Activated CD4-positive, alpha-beta T cell treated with anti-CD3 and anti-CD28 coated beads for 1 hour (primary cell): ENCODE measurements around the gene TTLL8.

Experiments used
- DNase-seq: peaks from one replicate; pipeline ENCODE4 v3.0.0-alpha.2; 2020

Gene TTLL8

DNA sequence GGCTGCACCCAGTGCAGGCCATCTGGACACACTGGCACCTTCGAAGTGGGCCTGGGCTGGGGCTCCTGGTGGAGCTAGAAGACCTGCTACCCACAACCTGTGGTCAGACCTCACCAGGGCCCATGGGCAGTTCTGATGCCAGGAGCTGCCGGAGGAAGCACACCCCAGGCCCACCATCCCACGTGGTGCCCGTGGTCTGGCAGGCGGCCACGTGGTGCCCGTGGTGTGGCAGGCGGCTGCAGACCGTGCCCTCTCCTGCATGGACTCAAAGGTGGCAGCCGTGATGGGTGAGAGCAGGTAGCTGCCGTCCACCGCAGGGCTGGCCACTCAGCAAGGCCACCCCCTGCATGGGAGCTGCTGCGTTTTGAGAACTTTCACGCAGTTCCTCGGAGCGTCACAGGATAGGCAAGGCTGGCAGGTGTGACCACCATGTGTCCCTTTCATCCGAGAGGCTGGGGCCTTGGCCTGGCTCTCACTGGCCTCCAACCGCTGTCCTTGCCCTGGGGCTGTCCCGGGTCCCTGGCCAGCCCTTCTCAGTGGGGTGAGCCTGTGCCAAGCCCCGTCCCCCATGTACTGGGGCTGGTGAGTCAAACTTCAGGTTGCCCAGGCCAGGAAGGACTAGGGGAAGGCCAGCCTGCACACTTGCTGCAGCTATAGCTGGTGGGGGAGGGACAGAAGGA lies 41.6 kb downstream of the TTLL8 start:
- DNase-seq, result no peak

DNA sequence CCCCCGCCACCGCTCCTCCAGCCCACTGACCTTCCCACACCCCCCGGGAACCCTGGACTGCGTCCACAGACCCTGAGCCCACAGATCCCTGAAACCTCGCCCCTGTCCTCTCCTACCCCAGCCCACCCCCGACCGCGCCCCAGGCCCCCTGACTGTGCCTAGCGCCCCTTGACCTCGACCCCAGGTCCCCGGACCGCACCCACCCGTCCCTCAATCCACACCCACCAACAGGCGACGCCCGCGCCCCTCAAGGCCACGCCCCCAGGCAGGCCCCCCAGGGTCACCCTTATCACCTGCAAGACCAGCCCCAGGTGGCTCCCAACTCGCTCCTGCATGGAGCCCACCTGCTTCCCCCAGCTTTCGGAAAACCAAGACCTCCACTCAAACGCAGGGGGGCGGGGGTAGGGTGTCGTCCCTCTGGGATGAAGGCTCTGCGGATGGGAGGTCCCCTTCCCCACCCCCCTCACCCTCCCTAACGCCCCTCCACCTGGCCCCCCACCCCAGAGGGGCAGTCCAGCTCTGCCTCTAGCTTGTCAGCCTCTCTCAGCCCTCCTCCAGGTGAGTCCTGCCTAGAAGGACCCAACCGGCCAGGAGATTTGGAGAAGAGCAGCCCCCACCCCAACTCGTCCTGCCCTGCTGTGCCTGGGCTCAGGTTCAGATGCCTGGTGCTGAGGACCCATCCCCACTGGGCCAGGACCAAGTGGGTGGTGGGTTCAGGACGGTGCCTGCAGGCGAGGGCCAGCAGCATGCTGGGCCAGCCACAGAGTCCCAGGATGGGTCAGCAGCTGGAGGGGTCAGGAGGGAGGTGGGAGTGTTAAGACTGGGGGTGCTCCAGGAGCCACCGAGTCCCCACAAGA lies 42.4 kb downstream of the TTLL8 start:
- no peak for DNase-seq

DNA sequence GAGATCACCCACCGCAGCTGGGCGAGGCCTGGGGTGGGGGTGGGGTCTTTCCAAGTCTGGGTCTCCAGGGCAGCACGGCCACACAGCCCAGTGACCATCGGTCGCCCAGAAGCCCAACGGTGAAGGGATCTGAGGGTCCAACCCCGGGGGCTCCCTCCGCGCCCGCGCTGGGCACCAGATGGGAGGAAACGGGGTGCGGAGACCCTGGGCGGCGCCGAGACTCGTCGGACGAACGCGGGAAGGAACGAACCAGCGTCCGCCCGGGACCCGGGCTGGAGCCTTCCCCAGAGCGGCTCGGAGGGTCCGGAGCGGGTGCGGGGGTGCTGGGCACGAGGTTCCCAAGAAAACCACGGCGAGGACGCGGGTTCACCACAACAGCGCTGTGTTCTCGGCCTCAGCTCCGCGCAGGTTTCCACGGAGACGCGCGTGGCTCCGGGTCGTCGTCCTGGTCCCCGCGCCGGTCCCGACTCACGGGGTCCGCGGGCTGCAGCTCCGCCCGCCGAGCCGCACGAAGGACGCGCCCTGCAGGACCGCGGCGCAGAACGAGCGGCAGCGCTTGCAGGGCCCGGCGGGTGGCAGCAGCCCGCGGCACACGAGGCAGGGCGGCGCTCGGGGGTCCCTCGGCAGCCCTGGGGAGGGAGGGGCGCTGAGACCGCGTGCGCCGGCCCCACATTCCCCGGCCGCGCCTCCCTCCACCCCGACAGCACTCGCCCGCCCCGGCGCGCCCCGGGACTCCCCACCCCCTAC lies 43.3 kb downstream of the TTLL8 start:
- no peak for DNase-seq

DNA sequence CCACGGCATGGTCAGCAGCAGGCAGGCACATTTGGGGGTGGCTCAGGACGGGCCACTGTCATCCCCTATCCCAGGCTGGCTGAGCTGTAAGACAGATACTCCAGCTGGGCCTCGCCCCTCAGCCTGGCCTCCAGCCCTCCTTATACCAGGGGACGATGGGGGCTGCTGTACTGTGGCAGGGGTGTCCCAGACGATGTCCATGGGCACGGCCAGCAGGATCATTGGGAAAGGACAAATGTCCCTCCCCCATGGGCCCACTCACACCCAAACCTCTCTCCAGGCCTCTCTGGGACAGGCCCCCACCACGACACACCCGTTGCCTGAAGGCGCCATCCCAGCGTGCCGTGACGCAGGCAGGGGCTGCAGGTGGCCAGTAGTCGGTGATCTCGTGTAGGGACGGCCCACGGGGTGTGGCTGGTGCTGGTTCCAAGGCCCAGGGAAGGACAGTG lies 44.0 kb downstream of the TTLL8 start:
- no peak for DNase-seq

DNA sequence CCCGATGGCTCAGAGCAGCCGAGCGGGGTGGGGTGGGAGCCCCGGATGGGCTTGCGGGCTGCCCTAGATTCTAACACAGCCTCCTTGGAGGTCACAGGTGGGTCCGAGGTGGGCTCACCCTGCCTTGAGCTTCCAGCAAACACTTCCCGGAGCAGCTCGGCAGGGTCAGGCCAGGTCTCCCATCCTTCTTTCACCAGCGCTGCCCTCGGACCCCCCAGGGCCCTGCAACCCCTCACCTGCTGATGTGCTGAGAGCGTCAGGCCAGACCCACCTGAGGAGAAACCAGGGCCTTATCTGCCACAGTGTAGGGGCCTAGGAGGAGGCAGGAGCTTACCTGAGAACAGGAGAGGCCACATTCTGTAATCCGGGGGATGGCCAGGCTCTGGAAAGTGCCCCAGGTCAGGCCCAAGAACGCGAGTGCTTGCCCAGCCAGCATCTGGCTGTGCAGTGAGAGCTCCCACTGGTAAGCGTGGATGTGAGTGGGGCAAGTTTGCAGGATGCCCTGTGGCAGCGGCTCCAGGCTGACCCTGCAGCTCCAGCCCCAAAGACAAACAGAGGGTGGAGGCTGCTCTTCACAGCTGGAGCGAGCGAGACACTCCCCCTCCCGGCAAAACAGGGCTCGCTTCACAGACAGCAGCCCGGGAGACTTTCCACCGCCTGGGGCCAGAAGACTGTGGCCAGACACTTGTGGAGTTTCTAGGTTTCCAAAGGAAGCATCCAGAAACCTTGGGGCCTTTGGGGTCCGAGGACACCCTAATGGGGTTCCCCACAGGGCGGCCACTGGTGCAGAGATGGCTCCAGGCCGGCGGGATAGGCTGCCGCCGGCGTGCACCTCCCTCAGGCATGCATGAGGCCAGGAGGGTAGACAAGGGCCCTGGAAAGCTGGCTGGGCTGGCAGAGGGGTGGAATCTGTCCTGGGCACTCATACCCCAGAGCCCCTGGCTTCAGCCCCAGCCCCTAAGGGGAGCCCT lies 45.6 kb downstream of the TTLL8 start, which contains the start of gene IL17REL:
Gene IL17REL (minus strand): TSS at position 555 of the 971 bp plus-strand sequence. CDS start 119 bp downstream, at position 436.
- no peak for DNase-seq

DNA sequence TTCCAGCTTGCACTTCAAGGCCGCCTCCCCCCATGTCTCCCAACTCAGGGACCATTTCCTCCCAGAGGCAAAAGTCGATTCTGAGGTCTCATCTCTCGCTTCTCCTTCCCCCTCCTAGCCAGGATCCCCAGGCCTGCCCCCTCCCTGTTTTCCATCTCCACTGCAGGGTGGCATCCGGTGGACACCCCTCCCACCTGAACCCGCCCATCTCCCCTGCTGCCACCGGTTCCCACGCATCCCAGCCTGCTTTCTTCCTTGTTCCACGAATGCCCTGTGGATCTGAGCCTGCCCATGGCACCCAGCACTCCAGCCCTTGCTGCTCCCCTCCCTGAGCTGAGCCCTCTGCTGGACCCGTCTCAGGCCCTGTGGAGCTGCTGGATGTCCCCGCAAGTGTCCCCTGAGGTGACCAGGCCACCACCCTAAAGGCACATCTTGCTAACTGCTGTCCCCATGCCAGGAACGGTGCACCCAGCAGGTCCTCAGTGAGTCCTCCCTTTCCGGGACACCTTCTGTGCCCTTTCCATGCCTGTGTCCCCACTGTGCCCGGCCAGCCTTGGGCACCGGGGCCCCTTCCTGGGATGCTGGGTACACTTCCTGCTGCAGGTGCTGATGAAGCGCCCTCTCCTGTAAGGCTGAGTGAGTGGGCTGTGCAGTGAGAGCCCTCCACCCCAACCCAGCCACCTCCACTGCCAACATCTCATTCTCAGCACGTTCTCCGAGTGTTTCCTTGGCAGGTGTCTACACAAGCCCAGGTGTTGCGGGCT lies 46.5 kb downstream of the TTLL8 start:
- no peak for DNase-seq

DNA sequence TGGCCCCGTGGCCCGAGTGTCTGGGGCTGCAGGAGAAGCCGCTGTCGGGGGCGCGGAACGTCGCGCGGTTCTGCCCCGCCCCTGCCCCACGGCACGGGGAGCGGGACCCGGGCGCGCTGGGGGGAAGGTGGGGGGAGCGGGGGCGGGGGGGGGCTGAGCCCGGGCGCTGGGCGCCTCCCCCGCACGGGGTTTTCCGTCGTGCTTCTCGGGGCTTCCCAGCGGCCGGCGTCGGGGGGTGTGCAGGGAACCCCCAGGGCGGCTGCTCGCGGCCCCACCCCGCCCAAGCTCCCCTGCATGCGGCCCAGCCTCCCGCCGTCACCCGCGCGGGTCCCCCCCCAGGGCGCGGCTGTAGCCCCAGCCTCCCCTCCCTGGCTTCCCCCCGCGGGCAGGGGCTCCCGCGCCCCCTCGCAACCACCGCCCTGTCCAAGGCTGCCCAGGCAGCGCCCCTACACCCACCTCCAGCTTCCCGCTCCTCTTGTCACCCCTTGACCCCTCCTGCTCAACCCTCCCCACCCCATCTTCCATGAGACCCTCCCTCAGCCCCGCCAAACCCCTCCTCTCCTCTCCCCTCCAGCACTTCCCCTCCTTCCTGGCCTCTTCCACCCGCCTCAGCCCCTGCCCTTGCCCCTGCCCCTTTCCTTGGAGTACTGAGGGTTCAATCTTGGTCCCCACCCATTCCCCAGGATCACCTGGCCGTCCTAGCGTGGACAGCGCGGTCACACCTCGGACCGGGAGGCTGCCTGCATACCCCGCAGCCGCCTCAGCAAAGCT lies 47.2 kb downstream of the TTLL8 start:
- peak; percentile 52 for DNase-seq

DNA sequence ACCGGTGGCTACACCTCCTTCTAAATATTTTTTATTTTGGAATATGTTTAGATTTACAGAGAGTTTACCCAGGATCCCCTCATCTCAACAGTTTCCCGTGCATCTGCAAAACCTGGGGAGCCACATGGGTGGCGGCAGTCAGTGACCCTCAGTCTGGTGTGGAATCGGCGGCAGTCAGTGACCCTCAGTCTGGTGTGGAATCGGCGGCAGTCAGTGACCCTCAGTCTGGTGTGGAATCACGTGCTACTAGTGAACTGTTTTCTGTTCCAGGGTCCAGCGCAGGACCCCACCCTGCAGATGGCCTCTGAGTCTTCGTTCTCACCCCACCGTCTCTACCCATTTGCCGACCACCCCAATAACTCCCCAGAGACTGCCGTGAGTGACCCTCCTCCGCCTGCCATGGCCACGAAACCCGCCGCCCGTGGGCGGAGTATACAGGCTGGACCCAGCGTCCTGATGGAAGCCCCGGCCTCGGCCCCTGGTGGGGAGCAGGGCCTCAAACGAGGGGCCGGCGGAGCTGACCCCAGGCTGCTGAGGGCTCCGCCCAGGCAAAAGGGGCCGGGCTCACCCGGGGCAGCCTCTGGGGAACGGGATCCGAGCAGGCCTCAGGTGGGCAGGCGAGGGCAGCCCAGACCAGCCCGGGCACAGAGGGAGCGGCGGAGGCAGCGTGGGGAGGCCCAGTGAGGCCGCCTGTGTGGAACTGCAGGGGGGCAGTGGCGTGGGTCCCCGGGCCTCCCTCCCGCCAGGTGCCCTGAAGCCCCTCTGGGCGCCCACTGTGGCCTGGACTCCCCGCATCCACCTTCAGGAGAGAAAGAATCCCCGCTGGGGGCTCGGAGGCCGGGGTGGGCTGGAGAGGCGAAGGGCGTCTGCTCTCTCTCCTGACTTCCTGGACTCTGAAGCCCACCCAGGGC lies 48.1 kb downstream of the TTLL8 start:
- DNase-seq, result no peak

DNA sequence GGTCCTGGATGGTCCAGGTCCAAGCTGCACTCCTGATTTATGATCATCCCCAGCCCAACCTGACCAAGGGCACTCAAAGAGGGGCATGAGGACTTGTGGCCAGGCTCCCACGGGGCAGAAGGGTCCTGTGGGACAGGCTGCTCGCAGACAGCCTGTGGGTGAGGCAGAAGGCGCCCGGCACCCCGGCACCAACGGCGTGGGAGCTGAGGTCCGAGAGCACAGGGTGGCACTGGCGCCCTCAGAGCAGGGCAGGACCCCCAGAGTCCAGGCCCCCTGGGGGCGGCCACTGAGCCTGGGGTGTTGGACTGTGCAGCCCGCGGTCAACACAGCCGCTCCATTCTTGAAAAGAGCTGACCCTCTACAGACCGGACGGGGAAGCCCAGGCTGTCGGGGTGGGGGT lies 48.8 kb downstream of the TTLL8 start:
- no peak for DNase-seq

DNA sequence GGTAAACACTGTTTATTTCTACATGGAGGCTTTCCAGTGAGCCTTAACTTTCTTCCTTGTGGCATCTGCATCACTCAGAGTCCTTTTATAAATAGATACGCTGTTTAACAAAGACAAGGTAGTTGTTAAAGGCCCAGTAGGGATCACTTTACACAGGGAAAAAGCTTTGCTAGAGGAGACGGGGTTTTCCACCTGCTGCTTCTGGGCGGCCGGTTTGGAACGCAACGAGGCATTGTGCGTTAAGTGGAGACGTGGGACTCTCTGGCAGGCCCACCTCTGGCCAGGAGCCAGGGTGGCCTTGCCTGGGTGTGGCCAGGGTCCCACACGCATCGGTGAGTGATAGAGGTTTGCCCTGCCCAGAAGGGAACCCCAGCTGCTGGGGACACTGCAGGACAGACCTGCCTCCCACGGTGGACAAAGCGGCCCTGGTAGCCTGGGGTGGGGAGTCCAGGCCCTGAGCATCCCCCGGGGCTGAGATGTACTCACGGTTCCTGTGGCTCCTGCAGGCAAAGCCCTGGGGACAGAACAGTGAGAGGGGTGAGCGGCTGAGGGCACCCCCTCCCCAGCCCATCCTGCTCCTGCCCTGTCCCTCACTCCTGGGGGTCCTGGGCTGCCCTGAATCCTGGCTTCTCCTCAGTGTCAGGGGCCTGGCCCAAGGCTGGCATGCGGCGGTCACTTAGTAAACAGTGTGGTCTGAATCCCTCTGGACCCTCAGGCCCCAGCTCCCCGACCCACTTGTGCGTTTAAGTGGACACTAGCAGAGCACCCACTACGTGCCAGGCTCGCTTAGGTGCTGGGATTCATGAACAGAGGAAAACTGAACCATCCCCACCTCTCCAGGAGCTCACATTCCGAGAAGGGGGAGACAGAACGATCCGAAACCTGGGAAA lies 49.7 kb downstream of the TTLL8 start:
- no peak for DNase-seq

DNA sequence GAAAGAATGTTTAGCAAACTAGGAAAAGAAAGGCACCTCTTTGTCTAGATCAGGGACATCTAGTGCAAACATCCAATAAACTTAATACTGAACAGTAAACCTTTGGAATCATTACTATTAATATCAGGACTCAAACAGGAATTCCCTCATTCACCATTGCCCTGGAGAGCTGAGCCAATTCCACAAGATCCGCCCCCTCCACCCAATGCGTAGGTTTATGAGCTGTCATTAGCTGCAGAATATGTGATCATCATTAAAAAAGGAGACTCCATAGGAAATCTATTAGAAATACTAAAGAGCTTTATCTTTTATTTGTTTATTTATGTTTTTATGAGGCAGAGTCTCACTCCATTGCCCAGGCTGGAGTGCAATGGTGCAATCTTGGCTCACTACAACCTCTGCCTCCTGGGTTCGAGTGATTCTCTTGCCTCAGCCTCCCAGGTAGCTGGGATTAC lies 51.0 kb downstream of the TTLL8 start:
- DNase-seq, result no peak

DNA sequence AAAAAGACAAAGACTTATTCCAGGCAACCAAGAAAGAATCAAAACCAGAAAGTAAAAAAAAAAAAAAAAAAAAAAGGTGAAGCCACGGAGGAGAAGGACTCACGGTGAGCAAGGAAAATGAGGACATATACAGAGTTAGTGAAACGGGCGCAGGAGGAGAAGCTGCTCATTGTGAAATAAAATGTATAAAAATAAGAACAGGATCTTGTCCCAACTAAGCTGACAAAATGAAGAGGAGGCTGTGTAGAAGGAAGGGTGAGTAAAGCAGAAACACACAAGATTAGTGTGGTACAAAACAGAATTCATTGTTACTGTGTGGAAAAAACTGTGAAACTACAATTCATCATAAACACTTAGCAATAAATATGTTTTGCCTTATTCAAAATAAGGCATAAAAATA lies 53.2 kb downstream of the TTLL8 start:
- no peak for DNase-seq

DNA sequence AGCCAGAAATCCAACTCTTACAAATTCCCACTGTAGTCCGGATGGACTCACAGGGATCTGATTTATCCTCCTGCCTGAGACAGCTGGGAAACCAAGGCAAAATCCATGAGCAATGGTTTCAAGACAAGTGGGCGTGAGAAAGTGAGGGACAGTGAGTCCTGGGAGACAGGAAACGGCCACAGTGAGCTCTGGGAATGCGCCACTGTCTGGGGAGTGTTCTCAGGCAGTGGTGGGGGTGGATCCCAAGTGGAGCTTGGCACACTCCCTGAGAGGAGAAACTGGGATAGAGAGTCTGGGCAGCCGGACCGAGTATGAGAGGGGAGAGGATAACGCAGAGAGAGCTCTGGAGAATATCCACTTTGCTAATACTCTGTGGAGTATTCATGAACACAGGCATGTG lies 55.3 kb downstream of the TTLL8 start:
- no peak for DNase-seq

DNA sequence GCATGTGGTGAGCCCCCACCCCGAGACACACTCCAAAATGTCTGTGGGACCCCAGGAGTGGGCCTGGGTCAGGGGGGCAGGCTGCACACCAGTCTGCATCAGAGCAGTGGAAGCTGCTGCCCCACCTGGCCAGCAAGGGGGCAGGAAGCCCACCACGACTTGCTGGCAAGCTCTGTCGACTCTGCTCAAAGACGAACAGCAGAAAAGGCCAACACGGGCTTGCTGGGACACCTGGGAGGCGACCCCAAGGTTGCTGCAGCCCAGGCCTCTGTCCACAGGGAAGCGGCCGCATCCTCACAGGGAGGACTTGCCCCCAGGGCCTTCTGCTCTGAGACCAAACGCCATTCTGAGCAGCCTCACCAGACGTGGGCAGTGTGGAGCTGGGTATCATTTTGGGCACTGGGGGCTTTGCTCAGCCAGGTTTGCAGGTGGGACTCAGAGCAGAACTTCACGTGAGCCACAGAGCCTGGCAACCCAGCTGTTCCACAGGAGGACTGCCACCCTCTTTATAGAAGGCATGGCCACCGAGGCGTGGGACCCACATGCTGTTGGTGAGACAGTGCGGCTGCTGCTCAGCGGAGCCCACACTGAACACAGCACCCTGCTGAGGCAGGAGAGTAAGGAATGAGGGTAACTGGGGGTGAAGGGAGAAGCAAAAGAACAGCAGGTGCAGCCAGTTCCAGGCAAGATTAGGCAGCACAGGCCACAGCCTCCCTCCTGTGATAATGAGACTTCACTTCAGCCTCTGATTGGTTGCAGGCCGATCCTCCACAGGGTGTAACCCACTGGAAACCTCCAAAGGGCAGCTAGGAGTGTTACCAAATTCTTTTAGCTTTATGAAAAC lies 56.5 kb downstream of the TTLL8 start:
- no peak for DNase-seq

DNA sequence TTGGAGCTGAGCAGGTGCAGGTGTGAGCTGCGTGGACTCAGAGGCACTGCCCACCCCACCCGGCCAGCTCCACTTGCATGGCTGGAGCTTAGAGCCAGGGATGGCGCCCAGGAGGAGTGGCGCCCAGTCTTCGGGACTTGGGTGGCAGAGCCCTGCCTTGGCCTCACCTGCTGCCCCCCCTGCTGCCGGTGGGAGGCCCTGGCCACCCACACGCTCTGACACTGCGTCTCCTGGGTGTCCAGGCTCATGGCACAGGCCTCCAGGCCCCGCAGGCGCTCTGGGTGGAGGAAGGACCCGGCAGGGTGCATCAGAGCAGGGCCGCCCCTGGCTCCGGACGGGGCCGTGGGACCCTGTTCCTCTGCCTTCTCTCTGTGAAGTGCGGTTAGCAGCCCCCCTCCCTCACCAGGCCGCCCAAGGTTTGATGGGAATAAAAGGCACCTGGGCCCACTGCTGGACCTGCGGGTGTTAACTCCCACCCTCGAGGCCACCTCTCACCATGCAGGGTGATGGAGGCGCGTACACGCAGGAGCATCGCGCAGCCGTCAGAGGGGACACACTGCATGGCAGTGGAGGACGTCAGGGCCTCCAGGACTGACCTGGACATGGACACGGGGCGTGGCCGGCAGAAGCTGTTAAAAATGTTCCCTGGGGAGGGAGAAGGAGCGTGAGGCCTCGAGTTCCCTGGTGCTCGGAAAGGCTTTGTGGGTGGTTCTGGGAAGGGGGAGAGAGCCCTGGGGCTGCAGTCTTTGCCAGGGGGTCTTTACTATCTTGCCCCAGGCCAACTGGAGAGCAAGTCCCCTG lies 57.3 kb downstream of the TTLL8 start:
- no peak for DNase-seq

DNA sequence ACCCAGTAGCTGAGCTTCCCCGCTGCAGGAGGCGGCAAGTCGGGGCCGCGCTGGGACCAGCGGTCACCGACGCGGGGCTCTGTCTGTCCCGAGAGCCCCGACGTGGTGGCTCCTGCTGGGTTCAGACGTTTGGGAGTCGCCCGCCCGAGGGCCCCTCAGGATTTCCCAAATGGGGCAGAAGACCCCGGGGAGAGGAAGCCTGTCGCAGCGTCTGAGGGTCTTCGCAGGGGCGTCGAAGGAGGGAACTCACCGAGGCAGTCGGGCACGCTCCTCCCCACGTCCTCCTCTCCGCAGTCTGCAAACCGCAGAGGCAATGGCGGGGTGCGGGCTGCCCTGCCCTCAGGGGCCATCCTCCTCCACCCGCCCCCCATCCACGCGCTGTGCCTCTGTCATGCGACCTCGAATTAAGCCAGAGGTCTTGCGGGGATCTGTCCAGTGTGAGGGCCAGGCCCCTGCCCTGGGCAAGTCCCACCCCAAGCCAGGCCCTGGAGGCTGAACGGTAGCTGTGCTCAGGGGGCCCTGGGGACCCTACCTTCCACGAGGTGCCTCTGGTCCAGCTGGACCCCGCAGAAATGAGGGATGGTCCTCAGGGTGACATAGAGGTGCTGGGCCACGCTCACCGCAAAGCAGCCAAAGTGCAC lies 58.0 kb downstream of the TTLL8 start:
- DNase-seq, result no peak
